ENCODE measurements around the gene ATP8B2.
"Not testable (repeated sequence)": the region's sequence is repeated elsewhere in the genome, so short reads cannot be mapped to it uniquely, and the experiment has no call there.

ATP8B2 gene

GRCh38 chr1:154320882-154321608, 4.3 kb upstream of the ATP8B2 start, which contains the start of gene AQP10:
Gene AQP10 (plus strand): TSS chr1:154321093. CDS start chr1:154321156, 63 bp downstream.
- H3K27me3 ChIP-seq (ENCODE audit: insufficient read depth, poor library complexity, severe bottlenecking) = peaks cover 15% of the 10 kb centered on the region
- no peak within 1 kb of the TSS for H3K27ac ChIP-seq (replicated peaks)
- no peak within 1 kb of the TSS for H3K4me3 ChIP-seq (replicated peaks; ENCODE audit: insufficient read depth, low read length)
- DNase-seq (ENCODE audit: low read depth in 1 of 2, low spot score in 1 of 2) = no peak
- no peak for TF ChIP-seq REST (IDR thresholded peaks at IDR 0.05; ENCODE audit: insufficient replicate concordance, low read depth)
- no peak for TF ChIP-seq SPI1 (IDR thresholded peaks at IDR 0.05; ENCODE audit: borderline replicate concordance, low read depth)
- no peak for TF ChIP-seq POLR2AphosphoS5 (IDR thresholded peaks at IDR 0.05; ENCODE audit: low read depth)
- TF ChIP-seq CTCF (IDR thresholded peaks at IDR 0.05; ENCODE audit: insufficient read depth, low read length) = no peak
- no peak for TF ChIP-seq GABPA (IDR thresholded peaks at IDR 0.05; ENCODE audit: low read depth)

GRCh38 chr1:154321609-154321934, 3.8 kb upstream of the ATP8B2 start:
- H3K4me3 ChIP-seq (replicated peaks; ENCODE audit: insufficient read depth, low read length); H3K27ac ChIP-seq (replicated peaks); DNase-seq (ENCODE audit: low read depth in 1 of 2, low spot score in 1 of 2): not testable (repeated sequence)
- peaks cover 20% of the 10 kb centered on the region for H3K27me3 ChIP-seq (ENCODE audit: insufficient read depth, poor library complexity, severe bottlenecking)

- H3K27me3 ChIP-seq (ENCODE audit: insufficient read depth, poor library complexity, severe bottlenecking) = peaks cover 36% of the 10 kb centered on the region
- no peak overlapping the region for H3K27ac ChIP-seq (replicated peaks)
- no peak for DNase-seq (ENCODE audit: low read depth in 1 of 2, low spot score in 1 of 2)
- TF ChIP-seq CTCF (IDR thresholded peaks at IDR 0.05; ENCODE audit: insufficient read depth, low read length) = no peak
- TF ChIP-seq REST (IDR thresholded peaks at IDR 0.05; ENCODE audit: insufficient replicate concordance, low read depth) = no peak
- no peak for TF ChIP-seq POLR2AphosphoS5 (IDR thresholded peaks at IDR 0.05; ENCODE audit: low read depth)
- no peak for TF ChIP-seq SPI1 (IDR thresholded peaks at IDR 0.05; ENCODE audit: borderline replicate concordance, low read depth)
- no peak for TF ChIP-seq GABPA (IDR thresholded peaks at IDR 0.05; ENCODE audit: low read depth)
- H3K4me3 ChIP-seq (replicated peaks; ENCODE audit: insufficient read depth, low read length) = no peak overlapping the region
These were observed 1.8 kb upstream of the ATP8B2 start for GRCh38 chr1:154323493-154323892.

GRCh38 chr1:154324241-154324640, 1.1 kb upstream of the ATP8B2 start:
- Histone ChIP-seq H3K27me3 (ENCODE audit: insufficient read depth, poor library complexity, severe bottlenecking) (peaks cover 41% of the 10 kb centered on the region), H3K27ac (replicated peaks) (no peak overlapping the region), H3K4me3 (replicated peaks; ENCODE audit: insufficient read depth, low read length) (no peak overlapping the region)
- no peak for DNase-seq (ENCODE audit: low read depth in 1 of 2, low spot score in 1 of 2)
- TF ChIP-seq POLR2AphosphoS5 (IDR thresholded peaks at IDR 0.05; ENCODE audit: low read depth) (no peak), CTCF (IDR thresholded peaks at IDR 0.05; ENCODE audit: insufficient read depth, low read length) (no peak), REST (IDR thresholded peaks at IDR 0.05; ENCODE audit: insufficient replicate concordance, low read depth) (no peak), SPI1 (IDR thresholded peaks at IDR 0.05; ENCODE audit: borderline replicate concordance, low read depth) (no peak), GABPA (IDR thresholded peaks at IDR 0.05; ENCODE audit: low read depth) (no peak)
